Activated CD8-positive, alpha-beta memory T cell treated with anti-CD3 and anti-CD28 coated beads for 1 hour (primary cell): ENCODE data around the gene UTS2B.

ENCODE experiments used
- DNase-seq, 2 donors: peaks; one replicate each; pipeline ENCODE4 v3.0.0-alpha.2; 2020; ENCODE audit warnings: low read depth in 1 of 2; ENCODE audit errors: extremely low read depth in 1 of 2

UTS2B gene

GRCh38 chr3:191353022-191353777 is 22.9 kb upstream of the UTS2B start:
- no peak for DNase-seq

DNA sequence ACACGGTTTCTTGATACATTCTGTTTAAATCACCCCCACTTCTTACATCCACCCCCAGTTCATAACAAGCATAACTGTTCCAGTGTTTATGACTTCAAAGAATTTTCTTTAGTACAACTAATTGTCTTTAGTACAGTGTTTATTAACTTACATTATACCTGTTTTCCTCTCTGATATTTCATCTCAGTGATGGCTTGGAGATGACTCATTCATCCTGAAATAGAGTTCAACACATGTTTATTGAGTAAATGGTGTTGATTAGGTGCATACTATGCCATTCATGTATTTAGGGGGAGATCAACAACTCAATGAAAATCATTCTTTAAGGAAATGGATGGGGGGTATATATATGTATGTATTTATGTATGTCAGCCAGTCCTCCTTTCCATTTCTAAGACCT is 21.7 kb upstream of the UTS2B start:
- no peak for DNase-seq

DNA sequence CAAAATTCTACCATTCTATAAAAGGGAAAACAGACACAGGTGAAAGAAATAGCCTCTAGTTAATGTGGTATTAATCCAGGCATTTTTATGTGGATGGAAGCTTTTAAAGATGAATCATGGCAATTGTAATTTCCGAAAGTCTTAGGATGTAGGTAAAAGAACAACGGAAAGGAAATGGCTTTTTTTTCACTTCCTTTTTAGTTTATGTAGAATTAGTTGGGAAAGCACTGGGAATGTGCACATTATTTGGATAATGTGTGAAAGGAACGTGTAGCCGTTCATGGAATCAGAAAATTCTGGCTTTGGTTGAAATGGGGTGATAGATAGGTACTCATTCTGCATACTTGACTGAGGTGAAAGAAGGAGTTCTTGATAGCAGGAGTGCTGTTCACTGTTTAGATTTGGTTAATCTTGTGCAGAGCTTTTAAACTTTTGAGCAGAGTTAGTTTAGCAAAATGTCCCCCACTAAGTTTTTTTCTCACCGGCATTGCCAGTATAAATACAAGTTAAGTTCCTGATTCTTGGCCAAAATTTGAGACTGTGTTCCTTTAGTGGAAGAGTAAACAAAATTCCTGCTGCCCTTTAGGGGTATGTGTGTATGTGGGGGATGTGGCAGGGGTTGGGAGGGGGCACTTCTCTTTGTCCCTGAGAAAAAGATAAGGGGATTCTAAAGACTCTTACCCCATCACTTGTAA is 20.2 kb upstream of the UTS2B start:
- no peak for DNase-seq

GRCh38 chr3:191348098-191348497 is 17.8 kb upstream of the UTS2B start:
- DNase-seq: no peak

- DNase-seq: no peak
Observed at GRCh38 chr3:191347228-191347627, 16.9 kb upstream of the UTS2B start.

- DNase-seq: no peak
Observed at GRCh38 chr3:191345334-191345733, 15.0 kb upstream of the UTS2B start.

DNA sequence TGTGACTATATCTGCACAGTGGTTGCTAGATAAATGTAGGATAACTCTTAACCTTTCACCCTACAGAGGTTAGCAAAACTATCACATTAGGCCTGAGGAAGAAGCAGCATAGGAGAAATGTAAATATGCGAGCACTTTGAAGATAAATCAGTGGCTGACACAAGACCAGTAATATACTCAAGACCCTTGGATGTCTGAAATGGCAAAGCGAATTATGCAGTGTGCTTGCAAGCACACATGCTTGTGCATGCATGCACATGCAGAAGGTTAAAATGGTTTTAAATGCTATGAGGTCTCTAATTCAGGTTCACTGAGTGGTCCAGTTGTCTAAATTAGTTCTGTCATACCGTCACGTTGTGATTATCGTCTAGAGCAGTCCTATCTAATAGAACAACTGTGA is 13.6 kb upstream of the UTS2B start:
- DNase-seq: no peak

GRCh38 chr3:191343115-191343514 is 12.8 kb upstream of the UTS2B start:
- DNase-seq: no peak

GRCh38 chr3:191342411-191342810 is 12.1 kb upstream of the UTS2B start:
- DNase-seq: no peak

GRCh38 chr3:191342006-191342405 is 11.7 kb upstream of the UTS2B start:
- DNase-seq: no peak

GRCh38 chr3:191340966-191341365 is 10.6 kb upstream of the UTS2B start:
- no peak for DNase-seq

- DNase-seq: no peak
Observed at GRCh38 chr3:191340351-191340750, 10.0 kb upstream of the UTS2B start.

DNA sequence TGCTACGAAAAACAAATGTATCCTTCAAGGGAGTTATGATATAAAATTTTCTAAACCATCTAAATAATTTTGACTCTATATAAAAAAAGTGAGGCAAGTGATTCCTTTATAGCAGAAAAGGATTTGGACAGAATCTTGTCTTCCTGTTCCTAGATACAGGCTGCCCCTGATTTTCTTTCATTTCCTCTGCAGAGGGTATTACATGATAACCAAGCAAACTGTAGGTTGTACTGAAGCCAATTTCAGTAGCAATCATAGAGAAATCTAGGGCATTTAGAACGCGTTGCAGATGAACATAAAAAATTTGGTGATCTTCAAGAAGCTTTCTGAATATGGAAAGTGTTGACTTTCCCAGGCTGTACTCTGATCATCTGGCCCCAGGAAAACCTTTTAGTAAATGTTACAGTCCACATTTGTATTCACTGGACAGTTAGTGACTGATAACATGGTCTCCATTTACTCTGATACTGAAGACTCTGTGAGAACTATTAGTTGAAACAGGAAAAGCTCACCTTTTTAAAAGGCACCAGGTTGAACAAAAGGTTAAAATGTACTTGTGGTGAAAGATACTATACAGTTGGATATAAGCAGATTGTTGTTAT is 9.1 kb upstream of the UTS2B start:
- DNase-seq: no peak

GRCh38 chr3:191338177-191338488 is 7.8 kb upstream of the UTS2B start:
- DNase-seq: no peak

- DNase-seq: no peak
Observed at GRCh38 chr3:191336833-191337232, 6.5 kb upstream of the UTS2B start.

- no peak for DNase-seq
Observed at GRCh38 chr3:191334346-191334893, 4.1 kb upstream of the UTS2B start.

DNA sequence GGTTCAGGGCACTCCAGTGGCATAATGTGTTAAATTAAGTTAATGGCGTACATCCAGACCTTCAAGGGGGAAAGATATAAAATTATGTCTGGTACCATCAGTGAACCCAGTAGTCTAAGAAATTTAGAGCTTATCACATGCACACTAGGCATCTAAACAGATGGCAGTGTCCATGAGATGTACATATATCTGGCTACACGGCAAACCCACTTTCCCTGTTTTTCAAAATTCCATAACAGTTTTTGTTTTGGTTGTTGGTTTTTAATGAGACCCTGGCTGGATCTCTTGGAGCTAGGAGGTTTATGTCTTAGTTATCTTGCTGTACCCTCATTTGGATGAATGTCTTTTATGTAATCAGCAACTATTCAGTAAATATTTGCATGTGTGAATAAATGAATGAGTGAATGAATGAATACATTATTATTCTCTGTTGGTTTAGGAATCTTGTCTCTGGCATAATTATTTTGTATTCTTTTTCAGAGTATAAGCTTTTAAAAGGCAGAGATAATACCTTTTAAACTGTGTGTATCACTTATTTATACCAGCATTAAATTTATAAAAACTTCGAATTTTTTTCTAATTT is 3.1 kb upstream of the UTS2B start:
- DNase-seq: no peak

DNA sequence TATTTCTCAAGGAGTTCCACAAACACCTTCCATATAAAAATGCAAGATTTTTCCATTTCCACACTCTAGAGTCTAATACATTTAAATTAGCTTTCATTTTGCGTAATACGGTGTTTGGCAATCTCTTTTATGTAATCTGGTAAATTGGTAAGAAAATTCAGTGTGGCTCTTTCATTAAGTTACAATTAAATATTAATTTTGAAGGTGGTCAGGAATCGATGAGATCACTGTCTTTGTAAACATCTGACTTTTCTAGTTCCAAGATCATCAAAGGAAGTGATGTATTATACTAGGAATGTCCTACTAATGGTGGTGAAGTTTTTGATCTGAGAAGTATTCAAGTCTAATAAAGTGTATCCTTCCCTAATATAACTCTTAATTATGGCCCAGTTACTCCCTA is 1.1 kb upstream of the UTS2B start:
- DNase-seq: no peak

- no peak for DNase-seq
Observed at GRCh38 chr3:191330530-191331048, 263 bp upstream of the UTS2B start.

- no peak for DNase-seq
Observed at GRCh38 chr3:191328962-191329653, 1.2 kb downstream of the UTS2B start, which contains the start of gene CCDC50. Gene CCDC50, plus strand, starts transcription at chr3:191329394. Its CDS starts 281 bp downstream, at chr3:191329675.
